Astrocyte (in vitro differentiated cells and primary cell): ENCODE measurements around the gene TET2. TPM values are rescaled to one million over a fixed set of nuclear protein-coding genes. Genes with fewer than 3 reads are reported as not detected.

Experiments
- DNase-seq: peaks from one replicate; pipeline ENCODE4 v3.0.0-alpha.2; 2010; ENCODE audit warnings: low read depth
- FAIRE-seq: peaks from 2 replicates; lab custom pipeline; 2011; peaks lifted over from hg19 to GRCh38; lab: Jason Lieb, UNC
- H2AFZ ChIP-seq: 2 replicates; pipeline ENCODE4 v1.6.0; 2012; ENCODE audit warnings: low read depth, low read length, inconsistent platforms
- H3K27ac ChIP-seq: 2 replicates; pipeline ENCODE4 v1.5.1; 2011; ENCODE audit warnings: low read depth, low read length, inconsistent platforms
- H3K27me3 ChIP-seq: 2 replicates; pipeline ENCODE4 v1.6.0; 2011; ENCODE audit warnings: low read length, inconsistent platforms; ENCODE audit not compliant: insufficient read depth
- H3K36me3 ChIP-seq: 2 replicates; pipeline ENCODE4 v1.5.1; 2011; ENCODE audit warnings: low read length, inconsistent platforms; ENCODE audit not compliant: insufficient read depth
- H3K4me1 ChIP-seq: 2 replicates; pipeline ENCODE4 v1.5.1; 2011; ENCODE audit warnings: low read length, inconsistent platforms; ENCODE audit not compliant: insufficient read depth
- H3K4me2 ChIP-seq: 2 replicates; pipeline ENCODE4 v1.6.0; 2012; ENCODE audit warnings: low read length, inconsistent platforms
- H3K4me3 ChIP-seq: 2 replicates; pipeline ENCODE4 v1.5.1; 2011; ENCODE audit warnings: low read depth, mild to moderate bottlenecking, low read length, inconsistent platforms; ENCODE audit not compliant: insufficient read depth
- H3K79me2 ChIP-seq: 2 replicates; pipeline ENCODE4 v1.6.0; 2012; ENCODE audit warnings: mild to moderate bottlenecking, low read length, inconsistent platforms; ENCODE audit not compliant: insufficient read depth
- H3K9ac ChIP-seq: 2 replicates; pipeline ENCODE4 v1.6.0; 2012; ENCODE audit warnings: mild to moderate bottlenecking, low read length, inconsistent platforms
- H3K9me3 ChIP-seq: 2 replicates; pipeline ENCODE4 v1.5.1; 2012; ENCODE audit warnings: low read depth, mild to moderate bottlenecking, low read length, inconsistent platforms; ENCODE audit not compliant: insufficient read depth
- H4K20me1 ChIP-seq: 2 replicates; pipeline ENCODE4 v1.6.0; 2012; ENCODE audit warnings: low read length, inconsistent platforms; ENCODE audit not compliant: insufficient read depth
- H3K27ac Mint-ChIP-seq: one replicate; pipeline ENCODE4 v1.8.0; 2021; ENCODE audit warnings: mild to moderate bottlenecking, mixed read lengths; ENCODE audit not compliant: unreplicated experiment
- H3K27me3 Mint-ChIP-seq: one replicate; pipeline ENCODE4 v1.8.0; 2021; ENCODE audit warnings: low read depth, mixed read lengths; ENCODE audit not compliant: unreplicated experiment
- H3K36me3 Mint-ChIP-seq: one replicate; pipeline ENCODE4 v1.8.0; 2021; ENCODE audit warnings: low read depth, mixed read lengths; ENCODE audit not compliant: unreplicated experiment
- H3K4me1 Mint-ChIP-seq: one replicate; pipeline ENCODE4 v1.8.0; 2021; ENCODE audit warnings: low read depth, mixed read lengths; ENCODE audit not compliant: unreplicated experiment
- H3K4me3 Mint-ChIP-seq: one replicate; pipeline ENCODE4 v1.8.0; 2021; ENCODE audit warnings: mild to moderate bottlenecking, moderate library complexity, mixed read lengths; ENCODE audit not compliant: unreplicated experiment
- H3K9me3 Mint-ChIP-seq: one replicate; pipeline ENCODE4 v1.8.0; 2021; ENCODE audit warnings: mild to moderate bottlenecking, mixed read lengths; ENCODE audit not compliant: unreplicated experiment
- EZH2 ChIP-seq: IDR thresholded peaks from 2 replicates; pipeline ENCODE4 v1.6.1; 2012; ENCODE audit warnings: mild to moderate bottlenecking, low read length, inconsistent platforms; ENCODE audit not compliant: insufficient read depth
- total RNA-seq: library from RNA; stranded (reverse); gene quantifications from 2 replicates; pipeline ENCODE4 v1.2.1, GENCODE V29; 2021
- TF ChIP-seq, protein P1 (sequence below): IDR thresholded peaks from 2 replicates; pipeline ENCODE4 v1.5.1; 2011; ENCODE audit warnings: low read depth, mild to moderate bottlenecking, inconsistent platforms, low read length, moderate library complexity; ENCODE audit not compliant: insufficient read depth

Gene TET2
- total RNA-seq, 1 donor from 2014 or later: 15.7 TPM

DNA sequence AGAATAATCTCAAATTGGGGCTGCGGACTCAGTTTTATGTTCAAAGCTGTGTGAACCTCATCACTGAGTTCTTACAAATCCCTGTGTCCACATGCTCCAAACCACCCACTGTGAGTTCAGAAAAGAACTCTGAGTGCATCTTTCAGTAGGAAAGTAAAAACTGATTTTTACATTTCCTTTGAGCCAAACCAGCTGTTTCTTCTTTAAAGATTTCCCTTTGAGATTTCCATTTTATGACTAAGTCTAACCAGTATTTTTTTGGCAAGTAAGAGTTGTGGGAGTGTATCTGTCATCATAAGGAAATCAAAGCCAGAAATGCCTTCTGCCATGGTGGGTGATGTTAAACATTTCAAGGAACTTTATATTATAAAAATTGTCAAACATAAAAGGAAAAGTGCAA is 100.0 kb downstream of the TET2 start:
- peak; percentile 72 for DNase-seq

DNA sequence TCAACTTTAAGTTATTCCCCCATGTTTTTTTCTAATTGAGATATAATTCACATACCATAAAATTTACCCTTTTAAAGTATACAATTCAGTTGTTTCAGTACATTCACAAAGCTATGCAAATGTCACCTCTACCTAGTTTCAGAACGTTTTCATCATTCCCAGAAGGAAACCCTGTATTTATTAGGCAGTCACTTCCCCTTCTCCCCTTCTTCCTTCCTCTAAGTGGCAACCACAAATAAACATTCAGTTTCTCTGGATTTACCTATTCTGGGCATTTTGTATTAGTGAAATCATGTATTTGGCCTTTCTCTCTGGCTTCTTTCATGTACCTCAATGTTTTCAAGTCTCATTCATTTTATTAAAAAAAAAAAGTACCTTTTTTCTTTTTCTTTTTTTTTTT is 101.9 kb downstream of the TET2 start:
- FAIRE-seq (no peak), DNase-seq (no peak)
- Histone ChIP-seq H3K79me2 (no peaks in the 10 kb centered on the region), H3K9ac (no peak overlapping the region), H3K36me3 (no peaks in the 10 kb centered on the region), H3K4me1 (peaks cover 3% of the 10 kb centered on the region), H3K27me3 (no peaks in the 10 kb centered on the region), H4K20me1 (no peaks in the 10 kb centered on the region), H2AFZ (no peak overlapping the region), H3K4me3 (no peak overlapping the region), H3K4me2 (no peak overlapping the region), H3K27ac (no peak overlapping the region), H3K9me3 (no peaks in the 10 kb centered on the region)
- Mint-ChIP-seq H3K4me3 (no peak overlapping the region), H3K9me3 (no peaks in the 10 kb centered on the region), H3K27ac (no peak overlapping the region), H3K4me1 (peaks cover 3% of the 10 kb centered on the region), H3K36me3 (peaks cover 2% of the 10 kb centered on the region), H3K27me3 (no peaks in the 10 kb centered on the region)
- TF ChIP-seq, protein P1, sequence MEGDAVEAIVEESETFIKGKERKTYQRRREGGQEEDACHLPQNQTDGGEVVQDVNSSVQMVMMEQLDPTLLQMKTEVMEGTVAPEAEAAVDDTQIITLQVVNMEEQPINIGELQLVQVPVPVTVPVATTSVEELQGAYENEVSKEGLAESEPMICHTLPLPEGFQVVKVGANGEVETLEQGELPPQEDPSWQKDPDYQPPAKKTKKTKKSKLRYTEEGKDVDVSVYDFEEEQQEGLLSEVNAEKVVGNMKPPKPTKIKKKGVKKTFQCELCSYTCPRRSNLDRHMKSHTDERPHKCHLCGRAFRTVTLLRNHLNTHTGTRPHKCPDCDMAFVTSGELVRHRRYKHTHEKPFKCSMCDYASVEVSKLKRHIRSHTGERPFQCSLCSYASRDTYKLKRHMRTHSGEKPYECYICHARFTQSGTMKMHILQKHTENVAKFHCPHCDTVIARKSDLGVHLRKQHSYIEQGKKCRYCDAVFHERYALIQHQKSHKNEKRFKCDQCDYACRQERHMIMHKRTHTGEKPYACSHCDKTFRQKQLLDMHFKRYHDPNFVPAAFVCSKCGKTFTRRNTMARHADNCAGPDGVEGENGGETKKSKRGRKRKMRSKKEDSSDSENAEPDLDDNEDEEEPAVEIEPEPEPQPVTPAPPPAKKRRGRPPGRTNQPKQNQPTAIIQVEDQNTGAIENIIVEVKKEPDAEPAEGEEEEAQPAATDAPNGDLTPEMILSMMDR: no peak
- no peak for TF ChIP-seq EZH2

More for the DNA sequence above, 100.0 kb downstream of the TET2 start:
- no peaks in the 10 kb centered on the region for H3K79me2 ChIP-seq
- Mint-ChIP-seq H3K4me3 (no peak overlapping the region), H3K27ac (no peak overlapping the region), H3K36me3 (peaks cover 4% of the 10 kb centered on the region), H3K27me3 (no peaks in the 10 kb centered on the region), H3K4me1 (peaks cover 3% of the 10 kb centered on the region), H3K9me3 (no peaks in the 10 kb centered on the region)
- no peak overlapping the region for H3K4me3 ChIP-seq
- FAIRE-seq: no peak
- H3K9me3 ChIP-seq: no peaks in the 10 kb centered on the region
- TF ChIP-seq, protein P1: no peak
- no peak for TF ChIP-seq EZH2
- no peaks in the 10 kb centered on the region for H3K27me3 ChIP-seq
- peaks cover 3% of the 10 kb centered on the region for H3K4me1 ChIP-seq
- H3K9ac ChIP-seq: no peak overlapping the region
- H3K27ac ChIP-seq: peak overlapping the region; percentile 8
- no peak overlapping the region for H2AFZ ChIP-seq
- H3K4me2 ChIP-seq: no peak overlapping the region
- no peaks in the 10 kb centered on the region for H4K20me1 ChIP-seq
- H3K36me3 ChIP-seq: no peaks in the 10 kb centered on the region

DNA sequence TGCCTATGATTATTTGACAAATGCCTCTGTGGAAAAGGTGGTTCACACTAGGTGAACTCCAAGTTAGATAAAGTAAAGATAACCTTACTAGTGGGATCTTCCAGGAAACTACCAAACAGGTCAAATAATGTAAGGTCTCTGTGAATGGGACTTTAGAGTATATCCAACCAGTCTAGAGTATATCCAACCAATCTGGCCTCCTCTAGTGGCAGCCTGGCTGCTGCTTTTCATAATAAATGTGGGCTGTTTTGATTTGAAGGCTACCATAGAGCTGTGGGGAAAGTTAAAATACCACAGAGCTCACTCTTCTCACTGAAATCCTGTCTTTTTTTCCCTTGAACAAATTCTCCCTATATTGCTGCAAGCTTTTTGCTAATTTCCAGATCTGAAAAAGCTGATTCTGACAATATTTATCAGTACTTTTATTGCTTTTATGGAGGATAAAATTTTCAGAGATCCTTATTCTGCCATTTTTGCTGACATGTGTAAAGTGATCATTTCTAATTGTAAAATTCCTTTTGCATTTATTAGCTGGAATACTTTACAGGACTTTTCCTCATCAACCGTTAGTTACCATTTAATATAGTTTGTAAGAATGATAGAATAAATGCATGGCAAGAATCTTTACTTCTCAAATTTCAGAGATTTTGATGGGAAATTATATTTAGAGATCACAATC is 111.3 kb downstream of the TET2 start:
- Histone ChIP-seq H3K36me3 (peaks cover 3% of the 10 kb centered on the region), H3K27me3 (no peaks in the 10 kb centered on the region), H3K79me2 (no peaks in the 10 kb centered on the region), H3K9me3 (no peaks in the 10 kb centered on the region), H3K27ac (no peak overlapping the region), H3K4me3 (no peak overlapping the region), H3K4me1 (no peaks in the 10 kb centered on the region), H3K9ac (no peak overlapping the region), H3K4me2 (no peak overlapping the region), H2AFZ (no peak overlapping the region), H4K20me1 (no peaks in the 10 kb centered on the region)
- no peak for FAIRE-seq
- TF ChIP-seq, protein P1: no peak
- TF ChIP-seq EZH2: no peak
- Mint-ChIP-seq H3K4me1 (no peaks in the 10 kb centered on the region), H3K9me3 (no peaks in the 10 kb centered on the region), H3K27me3 (no peaks in the 10 kb centered on the region), H3K4me3 (no peak overlapping the region), H3K27ac (no peak overlapping the region), H3K36me3 (peaks cover 3% of the 10 kb centered on the region)
- no peak for DNase-seq
